ENCODE measurements around the gene DTX1.

Gene DTX1

DNA sequence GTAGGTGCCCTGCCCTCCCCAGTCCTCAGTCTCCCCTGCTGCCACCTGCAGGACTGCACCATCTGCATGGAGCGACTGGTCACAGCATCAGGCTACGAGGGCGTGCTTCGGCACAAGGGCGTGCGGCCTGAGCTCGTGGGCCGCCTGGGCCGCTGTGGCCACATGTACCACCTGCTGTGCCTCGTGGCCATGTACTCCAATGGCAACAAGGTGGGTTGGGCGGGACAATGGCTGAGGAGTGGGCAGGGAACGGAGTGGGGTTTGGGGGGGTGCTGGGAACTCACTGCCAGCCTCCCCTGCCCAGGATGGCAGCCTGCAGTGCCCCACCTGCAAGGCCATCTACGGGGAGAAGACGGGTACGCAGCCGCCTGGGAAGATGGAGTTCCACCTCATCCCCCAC, 38.2 kb downstream of the DTX1 start:
- no peak for DNase-seq (ENCODE audit: low read depth in 2 of 2)

GRCh38 chr12:113095405-113095804, 38.9 kb downstream of the DTX1 start:
- DNase-seq (ENCODE audit: low read depth in 2 of 2): no peak

DNA sequence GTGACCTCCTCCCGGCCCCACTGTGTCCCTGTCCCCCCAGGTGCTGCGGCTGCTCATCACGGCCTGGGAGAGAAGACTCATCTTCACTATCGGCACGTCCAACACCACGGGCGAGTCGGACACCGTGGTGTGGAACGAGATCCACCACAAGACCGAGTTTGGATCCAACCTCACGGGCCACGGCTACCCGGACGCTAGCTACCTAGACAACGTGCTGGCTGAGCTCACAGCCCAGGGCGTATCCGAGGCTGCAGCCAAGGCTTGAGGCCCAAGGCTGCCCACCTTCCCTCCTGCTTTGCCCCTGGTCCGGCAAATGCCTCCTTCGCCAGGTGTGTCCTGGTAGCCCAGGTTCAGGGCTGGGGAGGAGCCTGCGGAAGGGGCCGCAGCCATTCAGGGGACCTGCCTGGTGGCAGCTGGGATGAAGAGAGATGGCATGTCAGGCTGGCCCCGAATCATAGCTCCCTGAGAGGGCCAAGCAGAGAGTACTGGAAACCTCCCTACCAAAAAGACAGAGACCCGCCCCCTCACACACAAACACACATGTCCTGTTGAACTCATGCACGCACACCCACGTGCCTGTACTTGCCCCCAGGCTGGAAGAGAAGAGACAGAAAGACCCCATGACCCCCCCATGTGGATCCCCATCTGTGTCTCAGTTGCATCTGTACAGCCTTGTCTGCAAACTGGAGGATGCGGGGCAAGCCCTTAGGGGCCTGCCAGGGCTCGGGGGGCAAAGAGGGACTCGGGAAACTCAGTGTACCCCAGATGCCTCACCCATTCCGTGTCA, 40.3 kb downstream of the DTX1 start:
- DNase-seq (ENCODE audit: low read depth in 2 of 2): no peak

GRCh38 chr12:113097716-113098440, 41.3 kb downstream of the DTX1 start:
- no peak for DNase-seq (ENCODE audit: low read depth in 2 of 2)

DNA sequence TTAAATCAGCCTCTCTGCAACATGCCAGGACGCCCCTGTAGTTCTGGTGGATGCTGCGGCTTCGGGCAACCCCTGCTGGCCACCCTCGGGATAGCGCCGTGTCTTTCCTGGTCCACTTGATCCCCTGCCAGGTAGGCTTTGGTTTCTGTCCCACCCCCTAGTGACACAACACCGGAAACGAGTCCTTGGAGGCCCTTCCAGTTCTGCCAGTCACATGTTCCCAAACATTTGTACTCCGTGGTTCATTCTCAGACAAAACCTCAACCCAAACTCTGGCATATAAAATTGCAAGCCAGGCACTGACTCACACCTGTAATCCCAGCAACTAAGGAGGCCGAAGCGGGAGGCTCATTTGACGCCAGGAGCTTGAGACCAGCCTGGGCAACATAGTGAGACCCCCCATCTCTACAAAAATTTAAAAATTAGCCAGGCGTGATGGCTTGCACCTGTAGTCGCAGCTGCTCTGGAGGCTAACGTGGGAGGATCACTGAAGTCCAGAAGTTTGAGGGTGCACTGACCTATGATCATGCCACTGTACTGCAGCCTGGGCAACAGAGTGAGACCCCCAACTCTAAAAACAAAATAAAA, 42.0 kb downstream of the DTX1 start:
- DNase-seq (ENCODE audit: low read depth in 2 of 2): peak; percentile 52 to 72

DNA sequence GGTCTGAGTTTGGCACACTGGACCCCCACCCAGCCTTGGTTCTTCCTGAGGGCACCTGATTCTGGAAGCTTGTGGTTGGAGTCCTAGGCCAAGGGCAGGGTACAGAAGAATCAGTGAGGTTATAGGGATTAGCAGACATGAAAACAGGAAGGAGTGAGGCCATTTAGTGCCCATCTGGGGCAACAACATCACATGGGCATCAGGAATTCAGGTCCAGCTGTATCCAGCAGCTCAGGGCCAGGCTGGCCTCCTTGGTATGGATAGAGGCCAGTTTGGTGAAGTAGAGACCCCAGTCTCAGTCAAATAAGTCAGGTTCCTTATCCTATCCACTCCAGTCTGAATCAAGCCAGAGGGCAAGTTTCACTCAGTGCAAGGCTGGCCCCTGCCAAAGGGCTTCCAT, 42.8 kb downstream of the DTX1 start:
- no peak for DNase-seq (ENCODE audit: low read depth in 2 of 2)

DNA sequence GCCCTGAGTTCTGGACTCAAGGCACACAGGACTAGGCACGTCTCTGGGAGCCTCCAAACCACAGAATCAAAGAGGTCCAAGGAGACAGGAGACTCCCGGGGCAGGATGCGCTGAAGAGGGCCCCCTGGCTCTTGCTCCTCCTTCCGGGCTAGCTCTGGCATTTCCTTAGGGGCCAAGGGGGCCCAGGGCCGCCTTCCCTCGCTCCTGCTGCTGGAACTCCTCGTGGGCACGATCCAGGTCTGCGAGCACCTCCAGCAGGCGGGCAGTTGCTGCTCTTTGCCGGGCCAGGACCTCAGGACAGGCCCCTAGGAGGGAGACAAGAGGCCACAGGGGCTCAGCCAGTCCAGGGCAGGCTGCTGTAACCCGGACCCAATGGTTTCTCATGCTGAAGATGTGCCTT, 43.2 kb downstream of the DTX1 start:
- DNase-seq (ENCODE audit: low read depth in 2 of 2): no peak

DNA sequence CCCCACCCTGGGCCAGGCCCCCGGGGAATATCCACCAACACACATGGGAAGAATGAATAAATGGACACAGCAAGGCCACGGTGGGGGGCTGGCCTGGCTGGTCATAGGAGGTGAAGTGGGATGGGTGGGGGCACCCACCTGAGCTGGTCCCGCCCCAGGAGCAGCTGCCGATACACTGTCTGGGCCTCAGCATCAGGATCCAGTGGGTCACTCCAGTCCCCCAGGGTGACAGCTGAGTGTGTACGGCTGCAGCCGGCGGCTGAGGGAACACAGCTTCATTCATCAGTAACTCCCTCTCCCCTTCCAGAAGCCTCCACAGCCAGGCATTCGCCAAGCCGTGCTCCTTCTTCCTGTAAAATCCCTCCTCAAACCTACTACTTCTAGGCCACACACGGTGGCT, 45.2 kb downstream of the DTX1 start:
- no peak for DNase-seq (ENCODE audit: low read depth in 2 of 2)

DNA sequence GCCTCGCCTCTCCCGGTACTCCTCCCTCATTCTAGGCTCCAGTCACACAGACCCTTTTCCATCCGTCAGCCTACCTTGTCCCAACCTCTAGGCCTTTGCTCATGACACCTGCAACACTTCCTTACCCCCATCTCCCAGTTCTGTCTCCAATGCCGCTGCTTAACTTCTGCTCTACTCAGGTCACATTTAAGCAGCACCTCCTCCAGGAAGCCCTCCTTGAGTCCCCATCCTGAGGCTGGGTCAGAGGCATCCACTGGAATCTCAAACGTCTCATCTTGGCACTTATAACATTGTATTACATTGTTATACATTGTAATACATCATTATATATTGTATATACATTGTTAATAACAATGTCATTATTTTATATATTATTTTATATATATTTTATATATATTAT, 46.3 kb downstream of the DTX1 start:
- DNase-seq (ENCODE audit: low read depth in 2 of 2): no peak

GRCh38 chr12:113103756-113104450, 47.4 kb downstream of the DTX1 start:
- peak; percentile 27 to 51 for DNase-seq (ENCODE audit: low read depth in 2 of 2)

DNA sequence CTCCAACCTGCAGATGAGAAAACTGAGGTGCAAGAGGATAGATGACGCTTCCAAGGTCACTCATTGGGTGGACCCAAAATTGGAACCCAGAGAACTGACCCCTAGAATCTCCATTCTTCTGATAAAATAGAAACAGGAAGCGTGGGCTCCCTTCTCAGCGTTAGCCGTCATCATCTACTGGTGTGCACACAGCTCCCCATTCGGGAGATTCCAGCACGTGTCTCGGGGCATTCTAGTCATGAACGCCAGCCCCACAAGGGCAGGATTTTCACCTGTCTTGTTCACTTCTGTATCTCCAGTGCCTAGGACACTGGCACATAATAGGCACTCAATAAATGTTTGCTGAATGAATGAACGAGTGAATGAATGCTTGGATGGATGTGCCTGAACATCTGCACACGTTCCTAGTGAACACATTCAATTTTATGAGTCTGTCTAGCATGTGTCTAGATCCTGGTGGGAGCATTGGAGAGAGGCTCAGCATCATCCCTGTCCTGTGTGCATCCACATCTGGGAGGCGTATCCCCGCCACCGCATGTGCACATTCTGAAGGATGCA, 48.5 kb downstream of the DTX1 start:
- DNase-seq (ENCODE audit: low read depth in 2 of 2): no peak

GRCh38 chr12:113105606-113106271, 49.2 kb downstream of the DTX1 start:
- DNase-seq (ENCODE audit: low read depth in 2 of 2): no peak

DNA sequence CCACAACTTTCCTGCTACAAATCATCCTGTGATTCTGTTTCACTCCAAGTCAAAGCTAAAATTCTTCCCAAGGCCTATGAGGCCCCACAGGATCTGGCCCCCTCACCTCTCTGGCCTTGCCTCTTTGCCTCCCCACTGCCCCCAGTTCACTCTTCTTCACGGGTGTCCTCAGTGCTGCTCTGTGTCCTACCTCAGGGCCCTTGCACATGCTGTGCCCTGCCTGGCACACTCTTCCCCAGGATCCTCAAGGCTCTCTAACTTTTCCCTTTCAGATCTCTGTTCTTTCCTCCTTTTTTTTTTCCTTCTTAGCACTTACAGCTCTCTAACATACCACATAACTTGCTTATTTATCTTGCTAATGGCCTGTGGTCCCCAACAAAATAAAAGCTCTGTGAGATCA, 49.8 kb downstream of the DTX1 start:
- no peak for DNase-seq (ENCODE audit: low read depth in 2 of 2)

DNA sequence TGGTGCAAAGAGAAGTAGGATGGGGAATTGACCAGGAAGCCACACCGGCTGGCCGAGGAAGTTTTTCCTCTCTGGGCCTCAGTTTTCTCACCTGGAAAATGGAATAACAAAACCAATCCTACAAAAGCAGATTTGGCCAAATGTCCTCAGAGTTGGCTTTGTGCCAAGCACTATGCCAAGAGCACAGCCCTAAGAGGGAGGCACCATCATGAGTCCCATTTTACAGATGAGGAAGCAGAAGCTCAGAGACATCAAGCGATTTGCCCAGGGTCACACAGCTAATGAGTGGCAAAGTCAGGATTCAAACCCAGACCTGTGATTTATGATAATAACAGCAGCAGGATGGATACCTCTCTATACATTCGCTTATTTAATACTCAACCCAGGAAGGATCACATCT, 51.8 kb downstream of the DTX1 start:
- DNase-seq (ENCODE audit: low read depth in 2 of 2): no peak

GRCh38 chr12:113109360-113109759, 52.8 kb downstream of the DTX1 start:
- no peak for DNase-seq (ENCODE audit: low read depth in 2 of 2)

DNA sequence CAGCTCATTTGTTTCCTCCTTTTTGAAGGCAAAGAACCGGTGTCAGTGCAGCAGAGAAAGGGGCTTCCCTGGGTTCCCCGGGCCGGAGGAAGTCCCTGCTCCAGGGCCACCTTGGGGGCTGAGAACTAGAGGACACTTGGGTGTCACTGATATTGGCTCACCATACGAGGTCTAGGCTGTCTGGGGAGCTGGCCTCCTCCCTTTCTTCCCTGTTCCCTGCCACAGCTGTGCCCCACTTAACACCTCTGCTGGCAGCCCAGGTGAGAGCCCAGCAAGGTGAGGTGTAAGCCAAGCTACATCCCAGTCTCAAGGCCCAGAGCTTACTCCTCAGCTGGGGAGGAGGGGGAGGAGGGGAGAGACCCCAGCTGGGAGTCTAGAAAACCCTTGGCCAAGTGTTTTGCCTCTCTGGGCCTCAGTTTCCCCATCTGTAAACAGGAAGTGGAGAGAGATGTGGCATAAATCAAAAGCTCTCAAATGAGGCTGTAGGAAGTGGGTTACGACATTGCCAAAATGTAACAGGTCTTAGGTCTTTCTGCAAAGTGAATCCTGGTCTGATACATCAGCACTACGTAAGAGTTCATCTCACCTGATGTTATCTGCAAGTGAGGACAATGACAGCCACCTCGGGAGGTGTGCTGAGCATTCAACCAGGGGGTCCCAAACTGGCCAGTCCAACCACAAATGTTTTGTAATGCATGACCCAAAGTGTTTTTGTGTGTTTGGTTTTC, 53.5 kb downstream of the DTX1 start:
- no peak for DNase-seq (ENCODE audit: low read depth in 2 of 2)

DNA sequence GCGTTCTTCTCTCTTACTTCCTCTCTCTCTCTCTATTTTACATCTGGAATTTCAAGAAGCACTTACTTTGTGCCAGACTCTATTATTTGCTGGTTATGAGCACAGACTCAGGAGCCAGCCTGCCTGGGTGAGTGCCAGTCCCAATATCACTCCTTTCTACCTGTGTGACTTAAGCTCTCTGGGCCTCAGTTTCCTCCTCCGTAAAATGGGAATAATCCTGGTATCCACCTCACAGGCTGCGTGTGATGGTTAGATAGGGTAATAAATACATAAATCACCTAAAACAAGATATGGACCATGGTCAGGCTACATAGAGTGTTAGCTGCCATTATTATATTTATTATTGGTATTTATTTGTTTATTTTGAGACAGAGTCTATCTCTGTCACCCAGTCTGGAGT, 54.7 kb downstream of the DTX1 start:
- no peak for DNase-seq (ENCODE audit: low read depth in 2 of 2)

DNA sequence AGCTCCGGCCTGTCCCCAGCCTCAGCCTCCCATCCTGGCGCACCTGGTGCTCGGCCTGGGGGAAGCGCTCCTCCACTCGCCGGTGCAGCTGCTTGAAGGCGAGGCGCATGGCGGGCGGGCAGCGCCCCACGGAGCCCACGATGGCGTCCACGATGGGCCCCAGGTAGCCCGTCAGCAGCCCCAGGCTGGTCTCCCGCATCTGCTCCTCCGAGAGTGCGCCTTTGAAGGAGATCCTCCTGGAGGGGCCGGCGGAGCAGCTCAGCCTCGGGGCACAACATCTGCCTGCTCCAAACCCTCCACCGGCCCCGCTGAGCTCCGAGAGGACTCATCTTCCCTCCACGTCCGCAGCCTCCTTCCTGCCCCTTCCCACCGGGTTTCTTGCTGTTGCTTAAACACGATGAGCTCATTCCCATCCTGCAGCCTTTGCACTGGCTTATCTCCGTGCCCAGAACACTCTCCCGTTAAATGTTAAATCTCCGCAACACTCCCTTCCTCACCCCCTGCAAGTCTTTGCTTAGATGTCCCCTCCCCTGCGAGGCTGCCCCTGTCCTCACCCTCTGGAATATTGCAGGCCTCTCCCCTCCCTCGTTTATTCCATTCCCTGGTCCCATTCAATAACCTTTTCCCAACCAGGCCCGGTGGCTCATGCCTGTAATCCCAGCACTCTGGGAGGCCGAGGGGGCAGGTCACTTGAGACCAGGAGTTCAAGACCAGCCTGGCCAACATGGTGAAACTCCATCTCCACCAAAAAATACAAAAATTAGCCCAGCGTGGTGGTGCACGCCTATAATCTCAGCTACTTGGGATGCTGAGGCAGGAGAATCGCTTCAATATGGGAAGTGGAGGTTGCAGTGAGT, 55.7 kb downstream of the DTX1 start:
- no peak for DNase-seq (ENCODE audit: low read depth in 2 of 2)

DNA sequence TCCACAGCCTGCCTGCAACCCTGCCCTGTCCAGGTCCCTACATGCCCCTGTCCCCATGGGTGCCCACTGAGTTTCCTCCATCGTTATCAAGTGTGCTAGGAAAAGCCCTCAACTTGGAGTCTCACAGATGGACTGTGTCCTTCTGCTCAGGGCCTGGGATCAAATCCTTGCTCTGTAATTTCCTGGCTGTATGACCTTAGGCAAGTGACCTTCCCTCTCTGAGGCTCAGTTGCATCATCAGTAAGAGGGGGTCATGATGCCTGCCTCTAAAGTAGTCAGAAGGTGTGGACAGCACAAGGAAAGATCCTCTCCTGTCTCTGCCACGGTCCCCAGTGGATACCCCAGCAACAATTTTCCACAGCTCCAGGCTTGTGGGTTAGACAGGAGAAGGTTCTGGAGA, 56.9 kb downstream of the DTX1 start:
- no peak for DNase-seq (ENCODE audit: low read depth in 2 of 2)

All from stimulated activated CD8-positive, alpha-beta memory T cell treated with anti-CD3 and anti-CD28 coated beads, Interleukin-2, amount 100 ng/mL, for 48 hours (primary cell).